ENCODE data around the gene ST8SIA1. TPM values are rescaled to one million over a fixed set of nuclear protein-coding genes. Genes with fewer than 3 reads are reported as not detected.

ST8SIA1 gene
- total RNA-seq, 2 donors from 2014 or later = under 0.01 TPM; not detected in 1

DNA sequence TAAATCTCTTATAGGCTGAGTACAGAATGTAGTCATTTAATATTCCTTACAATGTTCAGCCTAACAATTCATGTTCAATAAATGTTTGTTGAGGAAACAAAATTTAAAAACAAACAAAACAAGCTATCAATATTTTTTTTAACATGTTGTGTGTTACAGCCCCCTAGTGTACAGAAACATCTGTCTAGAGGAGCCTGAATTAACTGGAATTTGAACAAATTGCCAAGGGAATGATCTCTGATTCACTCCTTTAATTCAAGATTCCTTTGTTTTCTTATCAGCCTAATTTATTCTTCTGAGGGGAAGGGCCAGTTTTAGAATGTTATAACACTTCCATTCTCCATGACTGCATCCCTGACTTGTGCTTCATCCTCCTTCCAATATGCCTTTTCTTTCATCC is 161.3 kb downstream of the ST8SIA1 start:
- DNase-seq = no peak
- no peak for TF ChIP-seq POLR2A (IDR thresholded peaks at IDR 0.05)
- TF ChIP-seq, protein P1, sequence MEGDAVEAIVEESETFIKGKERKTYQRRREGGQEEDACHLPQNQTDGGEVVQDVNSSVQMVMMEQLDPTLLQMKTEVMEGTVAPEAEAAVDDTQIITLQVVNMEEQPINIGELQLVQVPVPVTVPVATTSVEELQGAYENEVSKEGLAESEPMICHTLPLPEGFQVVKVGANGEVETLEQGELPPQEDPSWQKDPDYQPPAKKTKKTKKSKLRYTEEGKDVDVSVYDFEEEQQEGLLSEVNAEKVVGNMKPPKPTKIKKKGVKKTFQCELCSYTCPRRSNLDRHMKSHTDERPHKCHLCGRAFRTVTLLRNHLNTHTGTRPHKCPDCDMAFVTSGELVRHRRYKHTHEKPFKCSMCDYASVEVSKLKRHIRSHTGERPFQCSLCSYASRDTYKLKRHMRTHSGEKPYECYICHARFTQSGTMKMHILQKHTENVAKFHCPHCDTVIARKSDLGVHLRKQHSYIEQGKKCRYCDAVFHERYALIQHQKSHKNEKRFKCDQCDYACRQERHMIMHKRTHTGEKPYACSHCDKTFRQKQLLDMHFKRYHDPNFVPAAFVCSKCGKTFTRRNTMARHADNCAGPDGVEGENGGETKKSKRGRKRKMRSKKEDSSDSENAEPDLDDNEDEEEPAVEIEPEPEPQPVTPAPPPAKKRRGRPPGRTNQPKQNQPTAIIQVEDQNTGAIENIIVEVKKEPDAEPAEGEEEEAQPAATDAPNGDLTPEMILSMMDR (IDR thresholded peaks at IDR 0.05) = no peak
- intact Hi-C loops (cut with DNase I) = no loop called here
- no peaks in the 10 kb centered on the region for H3K4me1 ChIP-seq
- no peaks in the 10 kb centered on the region for H3K36me3 ChIP-seq (replicated peaks in 1 of 2; ENCODE audit: insufficient read depth in 1 of 2, low read depth in 2 of 2)
- ATAC-seq = no peak
- no peak overlapping the region for H3K27ac ChIP-seq
- no peaks in the 10 kb centered on the region for H3K27me3 ChIP-seq
- H3K4me3 ChIP-seq = no peak overlapping the region
- H3K9me3 ChIP-seq = no peaks in the 10 kb centered on the region

DNA sequence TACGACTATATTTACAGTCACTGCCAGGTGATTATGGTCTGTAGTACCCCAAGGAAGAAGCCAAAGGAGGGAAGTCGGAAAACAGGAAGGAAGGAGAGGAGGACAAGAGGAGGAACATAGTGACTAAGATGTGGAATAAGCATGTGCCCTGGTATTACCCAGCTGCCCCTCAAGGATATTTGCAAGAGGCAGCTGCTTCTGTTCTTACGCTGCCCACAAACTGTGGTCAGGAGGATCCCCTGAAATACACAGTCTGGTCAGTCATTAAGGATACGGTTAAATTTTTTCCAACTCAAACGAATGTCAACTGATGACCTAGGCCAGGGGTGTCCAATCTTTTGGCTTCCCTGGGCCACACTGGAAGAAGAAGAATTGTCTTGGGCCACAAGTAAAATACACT is 162.0 kb downstream of the ST8SIA1 start:
- H3K27ac ChIP-seq = no peak overlapping the region
- no peaks in the 10 kb centered on the region for H3K4me1 ChIP-seq
- no peak for DNase-seq
- no peak overlapping the region for H3K4me3 ChIP-seq
- no peaks in the 10 kb centered on the region for H3K27me3 ChIP-seq
- H3K9me3 ChIP-seq = no peaks in the 10 kb centered on the region
- TF ChIP-seq POLR2A (IDR thresholded peaks at IDR 0.05) = no peak
- TF ChIP-seq, protein P1 (IDR thresholded peaks at IDR 0.05) = no peak
- ATAC-seq = no peak
- no peaks in the 10 kb centered on the region for H3K36me3 ChIP-seq (replicated peaks in 1 of 2; ENCODE audit: insufficient read depth in 1 of 2, low read depth in 2 of 2)
- WGBS, 2 donors = 63 to 75% methylated on average over 5 of the region's 5 CpGs
- intact Hi-C loops (cut with DNase I) = no loop called here

DNA sequence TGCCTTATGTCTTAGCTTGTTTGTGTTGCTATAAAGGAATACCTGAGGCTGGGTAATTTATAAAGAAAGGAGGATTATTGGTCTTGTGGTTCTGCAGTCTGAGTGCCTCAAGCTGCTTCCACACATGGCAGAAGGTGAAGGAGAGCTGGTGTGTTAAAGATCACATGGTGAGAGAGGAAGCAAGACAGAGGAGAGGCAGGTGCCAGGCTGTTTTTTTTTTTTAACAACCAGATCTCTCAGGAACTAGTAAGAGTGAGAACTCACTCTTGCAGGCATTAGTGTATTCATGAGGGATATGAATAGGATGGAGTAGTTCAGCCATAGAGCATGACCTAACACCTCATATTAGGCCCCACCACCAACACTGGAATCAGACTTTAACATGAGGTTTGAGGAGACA is 165.1 kb downstream of the ST8SIA1 start:
- DNase-seq (no peak), ATAC-seq (no peak)
- no peaks in the 10 kb centered on the region for H3K4me1 ChIP-seq
- H3K9me3 ChIP-seq = no peaks in the 10 kb centered on the region
- TF ChIP-seq, protein P1 (IDR thresholded peaks at IDR 0.05) = no peak
- TF ChIP-seq POLR2A (IDR thresholded peaks at IDR 0.05) = no peak
- intact Hi-C loops (cut with DNase I) = no loop called here
- no peaks in the 10 kb centered on the region for H3K36me3 ChIP-seq (replicated peaks in 1 of 2; ENCODE audit: insufficient read depth in 1 of 2, low read depth in 2 of 2)
- no peaks in the 10 kb centered on the region for H3K27me3 ChIP-seq
- H3K4me3 ChIP-seq = no peak overlapping the region
- H3K27ac ChIP-seq = no peak overlapping the region

DNA sequence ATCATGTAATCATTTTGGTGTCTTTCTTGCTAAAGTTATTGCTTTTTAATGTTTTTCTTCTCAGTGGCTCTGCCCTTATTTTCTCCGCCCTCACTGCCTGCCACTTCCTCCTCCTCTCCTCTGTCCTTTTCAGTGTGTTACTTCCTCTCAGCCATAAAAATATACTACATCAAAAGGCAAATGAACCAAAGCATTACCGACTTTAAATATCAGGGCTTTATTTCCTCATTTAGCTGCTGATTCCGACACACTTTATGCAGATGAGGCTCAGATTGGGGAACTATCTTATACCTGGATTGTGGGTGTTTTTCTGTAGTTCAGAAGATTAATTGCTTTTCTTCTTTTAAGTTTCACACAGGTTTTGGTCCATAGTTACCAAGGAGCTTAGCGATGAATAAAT is 170.4 kb downstream of the ST8SIA1 start:
- Histone ChIP-seq H3K36me3 (replicated peaks in 1 of 2; ENCODE audit: insufficient read depth in 1 of 2, low read depth in 2 of 2) (no peaks in the 10 kb centered on the region), H3K4me3 (no peak overlapping the region), H3K27me3 (no peaks in the 10 kb centered on the region), H3K27ac (no peak overlapping the region), H3K9me3 (no peaks in the 10 kb centered on the region), H3K4me1 (no peaks in the 10 kb centered on the region)
- DNase-seq (no peak), ATAC-seq (no peak)
- 67 to 69% methylated on average over 4 of the region's 4 CpGs for WGBS, 2 donors
- intact Hi-C loops (cut with DNase I) = no loop called here
- TF ChIP-seq, protein P1 (IDR thresholded peaks at IDR 0.05) = no peak
- TF ChIP-seq POLR2A (IDR thresholded peaks at IDR 0.05) = no peak

DNA sequence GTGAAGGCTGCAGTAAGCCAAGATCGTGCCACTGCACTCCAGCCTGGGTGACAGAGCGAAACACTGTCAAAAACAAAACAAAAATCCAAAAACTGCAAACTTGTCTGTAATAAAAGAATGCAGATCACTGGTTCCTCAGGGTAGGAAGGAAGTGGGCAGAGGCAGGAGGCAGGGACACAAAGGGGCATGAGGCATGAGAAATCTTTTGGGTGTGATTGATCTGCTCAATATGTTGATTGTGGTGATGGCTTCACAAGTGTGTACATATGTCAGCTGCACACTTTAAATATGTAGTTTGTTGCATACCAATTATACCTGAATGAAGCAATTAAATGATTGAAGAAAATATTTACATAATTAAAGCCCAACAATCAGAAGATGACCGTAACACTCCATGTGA is 170.9 kb downstream of the ST8SIA1 start:
- ATAC-seq = no peak

More for the DNA sequence above, 170.9 kb downstream of the ST8SIA1 start:
- H3K4me1 ChIP-seq = no peaks in the 10 kb centered on the region
- no peak overlapping the region for H3K27ac ChIP-seq
- H3K27me3 ChIP-seq = no peaks in the 10 kb centered on the region
- H3K36me3 ChIP-seq (replicated peaks in 1 of 2; ENCODE audit: insufficient read depth in 1 of 2, low read depth in 2 of 2) = no peaks in the 10 kb centered on the region
- no peak for TF ChIP-seq POLR2A (IDR thresholded peaks at IDR 0.05)
- TF ChIP-seq, protein P1 (IDR thresholded peaks at IDR 0.05) = no peak
- H3K9me3 ChIP-seq = no peaks in the 10 kb centered on the region
- DNase-seq = no peak
- H3K4me3 ChIP-seq = no peak overlapping the region
- 72 to 81% methylated on average over 3 of the region's 3 CpGs for WGBS, 2 donors
- intact Hi-C loops (cut with DNase I) = no loop called here

All from body of pancreas (tissue), 4 donors.